Stomach (tissue), 9 donors: ENCODE data around the gene ZFYVE1. TPM values are rescaled to one million over a fixed set of nuclear protein-coding genes. Genes with fewer than 3 reads are reported as not detected.

Source experiments
- DNase-seq, 2 donors: peaks; one replicate each; pipeline versions ENCODE4 v3.0.0 to v3.0.0-alpha.2; 2013 to 2019
- H3K27ac ChIP-seq, 5 donors: fragments of 200-600 bp in 4 of 5; sonication (generic) in 4 of 5; one replicate each; pipeline ENCODE4 v1.5.1; 2013 to 2019; ENCODE audit warnings: mild to moderate bottlenecking in 1 of 5, moderate library complexity in 1 of 5
- H3K27me3 ChIP-seq, 3 donors: fragments of 200-600 bp; sonication (generic); one replicate each; pipeline ENCODE4 v1.5.1; 2017 to 2019; ENCODE audit warnings: mixed run types in 1 of 3
- H3K36me3 ChIP-seq, 4 donors: fragments of 200-600 bp; sonication (generic); 1 replicate in 3 of 4; 2 replicates in 1 of 4; pipeline ENCODE4 v1.5.1; 2016 to 2019
- H3K4me1 ChIP-seq, 4 donors: fragments of 200-600 bp; sonication (generic); one replicate each; pipeline ENCODE4 v1.5.1; 2016 to 2019
- H3K4me3 ChIP-seq, 4 donors: fragments of 200-600 bp; sonication (generic) in 3 of 4; one replicate each; pipeline ENCODE4 v1.5.1; 2016 to 2019; ENCODE audit warnings: mild to moderate bottlenecking in 1 of 4
- H3K9me3 ChIP-seq, 4 donors: fragments of 200-600 bp; sonication (generic); one replicate each; pipeline ENCODE4 v1.5.1; 2016 to 2019
- CTCF ChIP-seq, 7 experiments: fragments of 450-650 bp in 4 of 7; fragments of 200-600 bp in 3 of 7; sonication (generic) in 3 of 7; IDR thresholded peaks; one replicate each; pipeline ENCODE4 v1.5.1; 2016 to 2019; ENCODE audit warnings: antibody characterized with exemption in 7 of 7, control low read depth in 2 of 7, mild to moderate bottlenecking in 1 of 7
- EP300 ChIP-seq: sonication (generic); formaldehyde crosslinking; IDR thresholded peaks from one replicate; pipeline ENCODE4 v1.6.1; 2017; ENCODE audit warnings: antibody characterized with exemption
- POLR2A ChIP-seq, 4 donors: fragments of 450-650 bp; IDR thresholded peaks; one replicate each; pipeline ENCODE4 v1.6.1; 2016; ENCODE audit warnings: antibody characterized with exemption in 4 of 4, control low read depth in 2 of 4, mild to moderate bottlenecking in 1 of 4, moderate library complexity in 1 of 4
- POLR2AphosphoS5 ChIP-seq, 3 donors: sonication (generic); formaldehyde crosslinking; IDR thresholded peaks; one replicate each; pipeline ENCODE4 v1.6.1; 2016; ENCODE audit warnings: antibody characterized with exemption in 3 of 3
- WGBS, 5 donors: extraction: QIAGEN DNeasy Blood & Tissue Kit in 3 of 5; methylation state at CpG; one replicate each; pipeline versions ENCODE4 v1.1.5 to v1.1.7; 2013 to 2018; 5-methylcytosine and 5-hydroxymethylcytosine counted together
- intact Hi-C: fragments of 100-400 bp; cut with DNase I; formaldehyde crosslinking; loops from one replicate; pipeline ENCODE4 v1.15.1; 2023; ENCODE audit warnings: low total_unique reads
- polyA plus RNA-seq, 3 donors: library from polyadenylated mRNA; stranded (reverse); fragments of 200-250 nt; gene quantifications; one replicate each; pipeline ENCODE4 v1.2.3, GENCODE V29; 2013
- total RNA-seq, 5 donors: library from RNA; depleted of rRNA; stranded (reverse); fragments of >200 nt; gene quantifications; one replicate each; pipeline versions ENCODE4 v1.1.0 to v1.2.3, GENCODE V29; 2014 to 2016
- donor health status: healthy with polysubstance abuse.
- donor health status: Bipolar disorder and iron deficiency.
- donor health status: healthy.

Gene ZFYVE1
- total and polyA plus RNA-seq, 8 donors, result 2.7 to 50.8 (median 5.8) TPM

GRCh38 chr14:72975770-72976169 is 51.1 kb downstream of the ZFYVE1 start:
- intact Hi-C loops, result no loop called here
- peaks cover 50 to 100% (median 99%) of the 10 kb centered on the region in 4 donors for H3K36me3 ChIP-seq
- TF ChIP-seq CTCF (IDR thresholded peaks at IDR 0.05) (no peak), EP300 (no peak), POLR2A (IDR thresholded peaks at IDR 0.05) (no peak), POLR2AphosphoS5 (IDR thresholded peaks at IDR 0.05) (no peak)
- no peak overlapping the region for H3K4me3 ChIP-seq
- WGBS, 5 donors, result 93 to 99% (median 96%) methylated on average over 4 of the region's 4 CpGs
- no peaks in the 10 kb centered on the region for H3K4me1 ChIP-seq
- H3K27ac ChIP-seq, result no peak overlapping the region
- DNase-seq, result no peak
- no peaks in the 10 kb centered on the region for H3K27me3 ChIP-seq
- no peaks in the 10 kb centered on the region for H3K9me3 ChIP-seq

- H3K36me3 ChIP-seq, result peaks cover 51 to 100% (median 99%) of the 10 kb centered on the region in 4 donors
- no peaks in the 10 kb centered on the region for H3K4me1 ChIP-seq
- TF ChIP-seq EP300 (no peak), POLR2AphosphoS5 (IDR thresholded peaks at IDR 0.05) (no peak), POLR2A (IDR thresholded peaks at IDR 0.05) (no peak), CTCF (IDR thresholded peaks at IDR 0.05) (no peak)
- no peak overlapping the region for H3K4me3 ChIP-seq
- no peak for DNase-seq
- WGBS, 5 donors, result 91 to 95% (median 95%) methylated on average over 12 of the region's 12 CpGs
- H3K27ac ChIP-seq, result no peak overlapping the region
- intact Hi-C loops, result no loop called here
- H3K9me3 ChIP-seq, result no peaks in the 10 kb centered on the region
- no peaks in the 10 kb centered on the region for H3K27me3 ChIP-seq
Observed at GRCh38 chr14:72974661-72975060, 52.2 kb downstream of the ZFYVE1 start.

- H3K27ac ChIP-seq, result no peak overlapping the region
- H3K9me3 ChIP-seq, result no peaks in the 10 kb centered on the region
- H3K27me3 ChIP-seq, result no peaks in the 10 kb centered on the region
- H3K4me1 ChIP-seq, result no peaks in the 10 kb centered on the region
- H3K36me3 ChIP-seq, result peaks cover 49 to 90% (median 82%) of the 10 kb centered on the region in 4 donors
- TF ChIP-seq POLR2AphosphoS5 (IDR thresholded peaks at IDR 0.05) (no peak), CTCF (IDR thresholded peaks at IDR 0.05) (no peak), EP300 (no peak), POLR2A (IDR thresholded peaks at IDR 0.05) (no peak)
- intact Hi-C loops, result no loop called here
- DNase-seq, result no peak
- WGBS, 5 donors, result 92 to 96% (median 93%) methylated on average over 15 to 20 of the region's 20 CpGs
- no peak overlapping the region for H3K4me3 ChIP-seq
Observed at GRCh38 chr14:72970824-72971434, 56.0 kb downstream of the ZFYVE1 start.

GRCh38 chr14:72970058-72970630 is 56.8 kb downstream of the ZFYVE1 start:
- Histone ChIP-seq H3K4me1 (no peaks in the 10 kb centered on the region), H3K36me3 (peaks cover 41 to 82% (median 74%) of the 10 kb centered on the region in 4 donors), H3K4me3 (no peak overlapping the region), H3K9me3 (no peaks in the 10 kb centered on the region), H3K27ac (no peak overlapping the region), H3K27me3 (no peaks in the 10 kb centered on the region)
- no peak for TF ChIP-seq CTCF (IDR thresholded peaks at IDR 0.05)
- no peak for TF ChIP-seq POLR2A (IDR thresholded peaks at IDR 0.05)
- no peak for TF ChIP-seq POLR2AphosphoS5 (IDR thresholded peaks at IDR 0.05)
- TF ChIP-seq EP300, result no peak
- intact Hi-C loops, result no loop called here
- 81 to 93% (median 92%) methylated on average over 16 to 17 of the region's 17 CpGs for WGBS, 5 donors
- DNase-seq, result no peak
